Activated T-cell treated with anti-CD3 and anti-CD28 coated beads for 24 hours (primary cell): Measurements from ENCODE around the gene STAB2.
"Not testable (repeated sequence)": the region's sequence is repeated elsewhere in the genome, so short reads cannot be mapped to it uniquely, and the experiment has no call there.

Experiments used
- DNase-seq: peaks from one replicate; pipeline ENCODE4 v3.0.0-alpha.2; 2020; ENCODE audit warnings: low read depth

STAB2 gene

DNA sequence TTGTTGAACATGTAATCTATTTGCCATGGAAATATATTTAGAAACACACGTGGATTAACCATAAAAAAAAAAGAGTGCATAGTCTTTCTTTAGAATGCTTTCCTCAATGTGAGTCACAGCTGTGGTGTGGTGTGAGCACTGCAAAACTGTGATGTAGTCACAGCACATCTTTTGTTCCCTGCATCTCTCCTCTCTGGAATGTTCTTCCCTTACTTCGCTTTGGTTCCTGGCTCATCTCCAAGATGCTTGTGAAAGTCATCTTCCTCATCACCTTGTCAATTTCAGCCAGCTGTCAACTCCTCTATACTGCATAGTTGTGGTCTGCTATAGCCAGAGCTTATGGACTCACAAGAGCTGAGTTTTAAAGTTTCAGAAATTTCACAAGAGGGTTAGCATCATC, 60.2 kb downstream of the STAB2 start:
- DNase-seq: no peak

DNA sequence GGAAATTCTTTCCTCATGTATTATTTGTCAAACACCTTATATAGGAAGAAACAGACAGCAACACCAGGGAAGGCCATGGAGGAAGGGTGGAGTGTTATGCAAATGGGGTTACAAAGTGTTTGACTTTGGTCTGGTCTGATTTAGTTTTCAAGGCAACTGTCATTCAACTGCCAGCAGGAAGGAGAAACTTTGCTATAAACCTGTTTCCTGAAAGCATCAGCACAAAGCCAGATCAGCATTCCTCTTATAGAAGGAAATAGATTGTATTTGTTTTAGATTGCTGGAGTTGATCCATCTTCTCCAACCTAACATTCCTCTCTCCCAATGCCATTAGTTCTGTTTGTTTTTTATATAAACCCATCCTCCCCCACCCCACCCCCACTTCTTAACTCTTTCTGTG, 65.7 kb downstream of the STAB2 start:
- no peak for DNase-seq

DNA sequence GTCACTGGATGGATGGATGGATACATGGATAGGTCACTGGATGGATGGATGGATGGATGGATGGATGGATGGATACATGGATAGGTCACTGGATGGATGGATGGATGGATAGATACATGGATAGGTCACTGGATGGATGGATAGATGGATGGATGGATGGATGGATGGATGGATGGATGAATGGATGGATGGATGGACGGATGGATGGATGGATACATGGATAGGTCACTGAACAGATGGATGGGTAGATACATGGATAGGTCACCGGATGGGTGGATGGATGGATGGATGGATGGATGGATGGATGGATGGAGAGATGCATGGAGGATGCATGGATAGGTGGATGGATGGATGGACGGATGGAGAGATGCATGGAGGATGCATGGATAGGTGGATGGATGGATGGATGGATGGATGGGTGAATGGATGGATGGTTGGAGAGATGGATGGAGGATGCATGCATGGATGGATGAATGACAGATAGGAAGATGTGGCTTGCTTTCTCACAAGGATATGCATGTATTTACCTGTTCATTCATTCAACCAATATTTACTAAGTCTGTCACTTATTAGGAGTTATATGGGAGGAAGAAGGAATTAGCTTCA, 66.6 kb downstream of the STAB2 start:
- DNase-seq: not testable (repeated sequence)

GRCh38 chr12:103654816-103655215, 67.7 kb downstream of the STAB2 start:
- DNase-seq: no peak

DNA sequence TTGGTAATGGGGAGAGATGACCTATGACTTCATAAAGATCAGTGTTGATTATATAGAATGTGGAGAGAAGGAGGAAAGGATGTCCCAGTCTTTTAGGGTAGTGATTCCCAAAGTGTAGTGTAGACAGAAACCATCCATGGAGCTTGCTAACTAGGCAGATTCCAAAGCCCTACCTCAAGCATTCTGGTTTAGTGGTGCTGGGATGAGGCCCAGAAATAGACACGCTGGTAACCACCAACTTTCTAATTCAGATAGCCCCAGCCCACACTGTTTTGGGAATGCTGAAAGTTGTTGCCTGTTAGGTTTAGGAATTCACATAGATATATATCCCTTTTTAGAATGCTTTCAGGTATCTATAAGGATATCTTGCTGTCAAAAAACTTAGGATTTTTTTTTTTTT, 69.2 kb downstream of the STAB2 start:
- DNase-seq: no peak

DNA sequence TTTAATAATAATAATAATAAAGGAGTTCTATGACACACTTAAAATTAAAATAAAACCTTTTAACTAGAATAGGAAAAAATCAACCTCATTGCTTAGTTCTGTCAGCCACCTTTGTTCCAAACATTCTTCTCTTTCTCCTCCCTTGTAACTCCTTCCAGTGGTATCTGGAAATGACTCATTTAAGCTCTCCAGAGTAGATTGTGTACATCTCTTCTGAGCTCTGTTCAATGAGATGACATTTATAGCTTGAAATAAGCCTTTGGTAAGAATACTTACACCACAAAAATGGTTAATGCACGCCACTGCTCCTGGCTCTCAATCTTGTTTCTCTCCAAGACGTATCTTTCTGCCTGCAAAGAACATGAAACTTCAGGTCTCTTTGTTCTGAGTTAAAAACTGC, 70.3 kb downstream of the STAB2 start:
- DNase-seq: no peak

GRCh38 chr12:103664626-103665025, 77.6 kb downstream of the STAB2 start:
- no peak for DNase-seq

- DNase-seq: no peak
Measured at GRCh38 chr12:103665971-103666370, 78.9 kb downstream of the STAB2 start.

GRCh38 chr12:103667125-103667524, 80.1 kb downstream of the STAB2 start:
- DNase-seq: no peak

- DNase-seq: no peak
Measured at GRCh38 chr12:103668520-103668919, 81.4 kb downstream of the STAB2 start.

GRCh38 chr12:103671367-103671766, 84.3 kb downstream of the STAB2 start:
- no peak for DNase-seq

- DNase-seq: no peak
Measured at GRCh38 chr12:103672401-103673119, 85.5 kb downstream of the STAB2 start.

GRCh38 chr12:103673487-103673886, 86.4 kb downstream of the STAB2 start:
- no peak for DNase-seq

GRCh38 chr12:103673891-103674375, 86.9 kb downstream of the STAB2 start:
- no peak for DNase-seq

DNA sequence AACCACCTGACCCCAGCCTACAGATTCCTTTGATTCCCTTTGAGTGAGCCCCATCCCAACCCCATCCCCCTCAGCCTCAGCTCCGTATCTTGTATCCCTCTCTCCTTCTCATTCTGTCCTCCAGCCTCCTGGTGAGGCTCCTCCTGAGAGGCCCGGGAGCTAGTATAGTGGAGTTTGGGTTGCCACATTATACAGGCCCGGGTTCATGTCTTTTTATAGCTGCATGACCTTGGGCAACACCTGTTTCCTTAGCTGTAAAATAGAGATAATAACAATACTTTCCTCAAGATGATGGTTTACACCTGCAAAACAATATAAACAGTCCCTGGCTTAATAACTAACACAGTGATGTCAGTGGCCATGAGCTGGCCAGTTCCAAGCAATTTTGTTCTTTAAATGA, 89.8 kb downstream of the STAB2 start:
- DNase-seq: no peak

- DNase-seq: no peak
Measured at GRCh38 chr12:103677341-103677740, 90.3 kb downstream of the STAB2 start.

DNA sequence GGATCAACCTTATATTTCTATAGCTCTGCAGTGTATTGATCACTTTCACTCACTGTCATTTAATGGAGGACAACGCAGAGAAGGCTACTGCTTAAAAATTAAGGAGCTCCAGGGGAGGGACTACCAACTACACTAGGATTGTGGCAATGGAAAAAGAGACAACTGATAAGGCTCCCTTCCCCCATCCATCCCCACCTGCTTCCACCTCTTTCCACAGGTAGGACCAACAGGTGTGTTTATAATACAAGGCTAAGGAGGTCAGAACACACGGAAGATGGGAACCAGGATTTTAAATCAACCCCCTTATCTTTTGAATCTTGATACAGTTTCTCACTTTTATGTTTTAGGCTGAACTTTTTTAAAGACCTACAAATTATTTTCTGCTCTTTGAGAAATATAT, 90.8 kb downstream of the STAB2 start:
- no peak for DNase-seq

GRCh38 chr12:103679421-103680170, 92.5 kb downstream of the STAB2 start:
- no peak for DNase-seq

GRCh38 chr12:103680591-103681141, 93.6 kb downstream of the STAB2 start:
- DNase-seq: no peak

- DNase-seq: no peak
Measured at GRCh38 chr12:103686026-103686425, 99.0 kb downstream of the STAB2 start.

DNA sequence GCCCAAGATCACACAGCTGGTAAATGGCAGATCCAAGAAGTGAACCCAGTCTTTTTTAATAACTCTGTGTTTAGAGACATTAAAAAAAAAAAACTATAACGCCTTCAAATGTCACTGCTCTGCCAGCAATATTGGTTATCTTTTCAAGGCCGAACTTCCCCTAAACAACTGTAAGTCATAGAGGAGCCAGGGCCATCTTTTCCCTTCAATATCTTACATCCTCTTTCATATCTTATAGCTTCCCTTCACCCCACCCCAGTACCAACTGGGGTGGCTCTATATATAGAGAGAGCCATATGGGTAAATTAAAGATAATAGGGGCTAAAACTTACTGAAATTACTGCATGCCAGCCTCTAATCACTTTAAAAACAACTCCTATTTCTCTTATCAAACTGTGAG, 100.2 kb downstream of the STAB2 start:
- DNase-seq: no peak

- DNase-seq: no peak
Measured at GRCh38 chr12:103688376-103689063, 101.4 kb downstream of the STAB2 start.
